Upper lobe of right lung (tissue), 1 donor: Measurements from ENCODE around the gene KCNT2. TPM values are rescaled to one million over a fixed set of nuclear protein-coding genes. Genes with fewer than 3 reads are reported as not detected.

Source experiments
- ATAC-seq: fragments of 200-7000 bp; cut with Tn5 transposase; one replicate; pipeline ENCODE4 v1.9.1; 2020; ENCODE audit warnings: mild to moderate bottlenecking, moderate library complexity
- DNase-seq: peaks from one replicate; pipeline ENCODE4 v3.0.0-alpha.2; 2020
- H3K27ac ChIP-seq: fragments of 200-600 bp; one replicate; pipeline ENCODE4 v1.8.0; 2022
- H3K27me3 ChIP-seq: fragments of 200-600 bp; one replicate; pipeline ENCODE4 v1.8.0; 2022; ENCODE audit warnings: mild to moderate bottlenecking
- H3K36me3 ChIP-seq: fragments of 200-600 bp; one replicate; pipeline ENCODE4 v1.8.0; 2022
- H3K4me1 ChIP-seq: fragments of 200-600 bp; one replicate; pipeline ENCODE4 v1.8.0; 2022
- H3K4me3 ChIP-seq: fragments of 200-600 bp; one replicate; pipeline ENCODE4 v1.8.0; 2022; ENCODE audit warnings: mild to moderate bottlenecking
- H3K9me3 ChIP-seq: fragments of 200-600 bp; one replicate; pipeline ENCODE4 v1.8.0; 2022
- intact Hi-C: fragments of 100-400 bp; cut with DNase I; formaldehyde crosslinking; loops from one replicate; pipeline ENCODE4 v1.11.0; 2022
- total RNA-seq: library from RNA; stranded (reverse); fragmentation: NEBNext Ultra II Directional; extraction: Animal tissue kit (Norgen Biotek cat#: 25700); gene quantifications from one replicate; pipeline ENCODE4 v1.2.1, GENCODE V29; 2021
- TF ChIP-seq, protein P1 (sequence below): fragments of 200-600 bp; IDR thresholded peaks from one replicate; pipeline ENCODE4 v1.8.0; 2022; ENCODE audit warnings: antibody characterized with exemption
- donor health status: DM: no; HTN: yes; CAD: no; lungs with severe emphysema.

The KCNT2 gene
- total RNA-seq, 1 donor from 2014 or later: 8.1 TPM

DNA sequence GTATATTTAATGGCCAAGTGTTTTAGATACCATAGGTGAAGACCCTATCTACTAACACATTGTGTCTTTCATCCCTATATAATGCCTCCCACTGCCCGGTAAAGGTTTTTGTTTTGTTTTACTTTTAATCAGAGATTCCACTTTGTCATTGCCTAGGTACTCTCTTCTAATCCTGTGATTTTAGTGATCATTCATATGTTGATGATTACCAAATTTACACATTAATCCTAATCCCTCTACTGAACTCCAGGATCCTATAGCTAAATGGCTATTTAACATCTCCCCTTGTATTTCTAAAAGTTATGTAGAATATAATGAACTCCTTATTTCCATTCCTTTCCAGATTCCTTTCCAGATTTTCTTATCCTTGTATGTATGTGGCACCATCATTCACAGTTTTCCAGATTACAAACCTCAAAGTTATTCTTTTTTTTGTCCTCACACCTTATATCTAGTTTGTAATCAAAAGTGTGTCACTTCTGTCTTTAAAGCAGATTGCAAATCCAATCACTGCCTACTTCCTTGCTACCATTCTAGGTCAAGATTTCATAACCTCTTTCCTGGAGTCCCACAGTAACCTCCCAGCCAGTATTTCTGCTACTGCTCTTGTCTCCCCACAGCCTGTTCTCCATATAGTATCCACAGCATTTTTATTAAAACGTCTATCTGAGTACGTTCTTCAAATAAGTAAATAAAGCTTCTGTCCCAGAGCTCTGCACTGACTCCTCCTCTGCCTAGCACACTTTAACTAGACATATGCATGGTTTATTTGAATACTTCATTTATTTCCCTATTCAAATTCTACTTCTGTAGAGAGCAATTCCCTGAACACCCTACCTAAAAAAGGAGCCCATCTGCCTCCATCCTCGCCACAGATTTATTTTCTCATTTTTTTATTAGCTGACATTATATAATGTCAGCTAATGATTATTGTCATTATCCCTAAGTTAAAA lies 157.8 kb downstream of the KCNT2 start:
- no peaks in the 10 kb centered on the region for H3K36me3 ChIP-seq
- no peak overlapping the region for H3K27ac ChIP-seq
- H3K4me1 ChIP-seq: no peaks in the 10 kb centered on the region
- H3K4me3 ChIP-seq: no peak overlapping the region
- H3K9me3 ChIP-seq: no peaks in the 10 kb centered on the region
- ATAC-seq: no peak
- TF ChIP-seq, protein P1, sequence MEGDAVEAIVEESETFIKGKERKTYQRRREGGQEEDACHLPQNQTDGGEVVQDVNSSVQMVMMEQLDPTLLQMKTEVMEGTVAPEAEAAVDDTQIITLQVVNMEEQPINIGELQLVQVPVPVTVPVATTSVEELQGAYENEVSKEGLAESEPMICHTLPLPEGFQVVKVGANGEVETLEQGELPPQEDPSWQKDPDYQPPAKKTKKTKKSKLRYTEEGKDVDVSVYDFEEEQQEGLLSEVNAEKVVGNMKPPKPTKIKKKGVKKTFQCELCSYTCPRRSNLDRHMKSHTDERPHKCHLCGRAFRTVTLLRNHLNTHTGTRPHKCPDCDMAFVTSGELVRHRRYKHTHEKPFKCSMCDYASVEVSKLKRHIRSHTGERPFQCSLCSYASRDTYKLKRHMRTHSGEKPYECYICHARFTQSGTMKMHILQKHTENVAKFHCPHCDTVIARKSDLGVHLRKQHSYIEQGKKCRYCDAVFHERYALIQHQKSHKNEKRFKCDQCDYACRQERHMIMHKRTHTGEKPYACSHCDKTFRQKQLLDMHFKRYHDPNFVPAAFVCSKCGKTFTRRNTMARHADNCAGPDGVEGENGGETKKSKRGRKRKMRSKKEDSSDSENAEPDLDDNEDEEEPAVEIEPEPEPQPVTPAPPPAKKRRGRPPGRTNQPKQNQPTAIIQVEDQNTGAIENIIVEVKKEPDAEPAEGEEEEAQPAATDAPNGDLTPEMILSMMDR: no peak
- intact Hi-C loops: no loop called here
- no peaks in the 10 kb centered on the region for H3K27me3 ChIP-seq
- no peak for DNase-seq

DNA sequence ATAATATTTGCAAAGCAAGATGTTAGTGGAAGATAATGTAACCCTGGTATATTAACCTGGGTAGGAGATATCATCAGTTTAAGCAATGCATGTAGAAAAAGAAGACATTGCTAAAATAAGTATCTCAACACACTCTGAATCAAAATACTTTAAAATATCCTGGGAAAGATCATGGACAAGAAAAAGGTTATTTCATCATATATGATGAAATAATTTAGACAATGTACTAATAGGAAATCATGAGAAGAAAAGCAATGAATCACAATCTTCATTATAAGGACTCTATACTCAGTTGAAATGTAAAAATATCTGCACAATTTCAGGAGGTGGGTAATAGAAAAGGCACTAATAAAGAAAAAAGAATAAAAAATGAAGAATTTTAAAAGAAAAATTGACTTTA lies 158.8 kb downstream of the KCNT2 start:
- H3K27ac ChIP-seq: no peak overlapping the region

DNA sequence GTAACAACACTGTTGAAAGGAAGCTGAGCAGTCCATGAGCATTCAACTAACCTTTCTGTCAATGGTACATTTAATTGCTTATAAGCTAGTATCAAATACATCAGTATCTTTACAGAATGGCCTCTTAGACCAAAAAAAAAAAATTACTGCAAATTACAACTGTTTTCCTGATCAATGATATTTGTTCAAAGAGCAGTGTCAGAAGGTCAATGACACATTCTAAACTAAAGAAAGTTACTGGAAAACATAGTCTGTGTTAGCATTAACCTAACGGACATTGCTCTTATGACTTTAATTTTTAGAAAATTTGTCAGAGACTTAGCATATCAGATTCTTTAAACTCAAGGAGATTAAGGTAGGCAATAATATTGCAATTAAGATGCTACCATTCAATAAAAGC lies 162.5 kb downstream of the KCNT2 start:
- Histone ChIP-seq H3K36me3 (no peaks in the 10 kb centered on the region), H3K27me3 (no peaks in the 10 kb centered on the region), H3K27ac (no peak overlapping the region), H3K4me3 (no peak overlapping the region), H3K4me1 (no peaks in the 10 kb centered on the region), H3K9me3 (no peaks in the 10 kb centered on the region)
- no peak for DNase-seq
- TF ChIP-seq, protein P1: no peak
- intact Hi-C loops: no loop called here
- ATAC-seq: no peak

More for the DNA sequence above, 158.8 kb downstream of the KCNT2 start:
- no peak for ATAC-seq
- intact Hi-C loops: no loop called here
- TF ChIP-seq, protein P1: no peak
- Histone ChIP-seq H3K4me3 (no peak overlapping the region), H3K4me1 (no peaks in the 10 kb centered on the region), H3K36me3 (no peaks in the 10 kb centered on the region), H3K9me3 (no peaks in the 10 kb centered on the region), H3K27me3 (no peaks in the 10 kb centered on the region)
- no peak for DNase-seq

DNA sequence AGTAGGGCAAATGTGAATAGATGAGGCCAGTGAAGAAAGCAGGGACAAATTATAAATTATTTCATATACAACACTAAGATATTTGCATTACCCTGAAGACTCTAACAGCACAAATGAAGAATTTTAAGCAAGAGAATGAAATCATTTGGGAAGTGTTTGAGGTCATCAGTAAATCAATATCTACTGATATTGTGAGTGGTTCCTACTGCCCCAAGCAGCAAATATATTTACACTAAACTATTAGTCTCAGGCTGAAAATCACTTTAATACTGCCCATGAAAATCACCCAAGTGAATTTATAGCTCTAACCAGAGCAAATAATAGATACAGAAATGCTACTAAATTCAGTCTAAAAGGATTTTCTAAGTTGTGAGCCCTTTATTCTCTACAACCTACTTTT lies 163.6 kb downstream of the KCNT2 start:
- Histone ChIP-seq H3K9me3 (no peaks in the 10 kb centered on the region), H3K4me1 (no peaks in the 10 kb centered on the region), H3K27ac (no peak overlapping the region), H3K4me3 (no peak overlapping the region), H3K36me3 (no peaks in the 10 kb centered on the region), H3K27me3 (no peaks in the 10 kb centered on the region)
- ATAC-seq (no peak), DNase-seq (no peak)
- TF ChIP-seq, protein P1: no peak
- intact Hi-C loops: no loop called here

DNA sequence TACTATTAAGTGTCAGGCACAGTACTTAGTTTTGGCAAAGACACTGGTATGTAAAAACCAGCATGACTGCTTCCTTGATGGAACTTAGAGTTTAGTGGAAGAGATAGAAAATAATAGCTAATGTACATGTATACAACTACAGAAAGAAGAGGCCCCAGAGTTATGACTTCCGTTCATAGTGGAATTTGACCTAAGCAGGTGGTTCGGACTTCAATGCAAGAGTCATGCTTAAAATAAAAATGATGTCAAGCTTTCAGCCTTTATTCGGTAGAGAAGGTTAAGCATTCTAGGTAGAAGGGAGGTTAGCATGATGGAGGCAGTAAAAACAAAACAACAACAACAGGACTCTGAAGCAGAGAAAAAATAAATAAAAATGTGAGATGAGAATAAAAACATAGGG lies 165.9 kb downstream of the KCNT2 start:
- Histone ChIP-seq H3K27me3 (no peaks in the 10 kb centered on the region), H3K4me3 (no peak overlapping the region), H3K36me3 (no peaks in the 10 kb centered on the region), H3K27ac (no peak overlapping the region), H3K9me3 (no peaks in the 10 kb centered on the region), H3K4me1 (no peaks in the 10 kb centered on the region)
- ATAC-seq (no peak), DNase-seq (no peak)
- intact Hi-C loops: no loop called here
- TF ChIP-seq, protein P1: no peak
